Hematopoietic multipotent progenitor cell treated with erythropoietin and hydrocortisone succinate and interleukin-3 and kit ligand, for 15 days (in vitro differentiated cells): ENCODE data around the gene FRMD1.

Experiments used
- DNase-seq: peaks from one replicate; pipeline ENCODE4 v3.0.0-alpha.2; 2015; ENCODE audit warnings: low spot score

The FRMD1 gene

GRCh38 chr6:168042426-168043192 lies 36.4 kb downstream of the FRMD1 start:
- no peak for DNase-seq

- DNase-seq, result no peak
Observed at GRCh38 chr6:168041928-168042327, 37.1 kb downstream of the FRMD1 start.

GRCh38 chr6:168040856-168041496 lies 38.0 kb downstream of the FRMD1 start:
- no peak for DNase-seq

- no peak for DNase-seq
Observed at GRCh38 chr6:168039849-168040248, 39.2 kb downstream of the FRMD1 start.

- DNase-seq, result no peak
Observed at GRCh38 chr6:168039301-168039700, 39.7 kb downstream of the FRMD1 start.

GRCh38 chr6:168038576-168039140 lies 40.4 kb downstream of the FRMD1 start:
- no peak for DNase-seq

- DNase-seq, result no peak
Observed at GRCh38 chr6:168037856-168038255, 41.2 kb downstream of the FRMD1 start.

GRCh38 chr6:168037242-168037641 lies 41.8 kb downstream of the FRMD1 start:
- no peak for DNase-seq

- DNase-seq, result no peak
Observed at GRCh38 chr6:168035661-168036545, 43.1 kb downstream of the FRMD1 start.

GRCh38 chr6:168035098-168035660 lies 43.8 kb downstream of the FRMD1 start:
- DNase-seq, result no peak

- no peak for DNase-seq
Observed at GRCh38 chr6:168034537-168034936, 44.5 kb downstream of the FRMD1 start.

- no peak for DNase-seq
Observed at GRCh38 chr6:168033791-168034190, 45.2 kb downstream of the FRMD1 start.

GRCh38 chr6:168032005-168032760 lies 46.8 kb downstream of the FRMD1 start:
- no peak for DNase-seq

GRCh38 chr6:168031411-168031971 lies 47.5 kb downstream of the FRMD1 start:
- DNase-seq, result no peak

GRCh38 chr6:168030908-168031307 lies 48.1 kb downstream of the FRMD1 start:
- no peak for DNase-seq

GRCh38 chr6:168030218-168030746 lies 48.7 kb downstream of the FRMD1 start:
- no peak for DNase-seq

- no peak for DNase-seq
Observed at GRCh38 chr6:168029459-168030217, 49.4 kb downstream of the FRMD1 start.

- no peak for DNase-seq
Observed at GRCh38 chr6:168028181-168028580, 50.8 kb downstream of the FRMD1 start.

GRCh38 chr6:168027521-168027920 lies 51.5 kb downstream of the FRMD1 start:
- no peak for DNase-seq

- DNase-seq, result no peak
Observed at GRCh38 chr6:168026925-168027324, 52.1 kb downstream of the FRMD1 start.
